ENCODE data around the gene LY6G6F. TPM values are rescaled to one million over a fixed set of nuclear protein-coding genes. Genes with fewer than 3 reads are reported as not detected.

Gene LY6G6F
- total and polyA plus RNA-seq, 2 of the 13 experiments (the other 11 are each of a cell fraction or from before 2014, with no cell fraction given), result not detected

- TF ChIP-seq CSRNP1 (CRISPR knock-in tag; IDR thresholded peaks at IDR 0.05) (peak; percentile 73; the same call in 1 of the 2 replicates), ZNF446 (CRISPR knock-in tag; IDR thresholded peaks at IDR 0.05) (no peak; the same call in none of the 2 replicates), GPN1 (CRISPR knock-in tag; IDR thresholded peaks at IDR 0.05; ENCODE audit: borderline replicate concordance) (no peak), CC2D1A (CRISPR knock-in tag; IDR thresholded peaks at IDR 0.05) (no peak), PAX8 (CRISPR knock-in tag; IDR thresholded peaks at IDR 0.05; ENCODE audit: borderline replicate concordance) (no peak), ZNF17 (CRISPR knock-in tag; IDR thresholded peaks at IDR 0.05) (no peak), BATF2 (CRISPR knock-in tag; IDR thresholded peaks at IDR 0.05) (no peak), ZBTB7A (CRISPR knock-in tag; IDR thresholded peaks at IDR 0.05) (peak; percentile 60; the same call in 1 of the 2 replicates), KDM5A (IDR thresholded peaks at IDR 0.05; ENCODE audit: borderline replicate concordance, low read length) (peak; percentile 35; the same call in 1 of the 2 replicates), MED8 (CRISPR knock-in tag; IDR thresholded peaks at IDR 0.05; ENCODE audit: insufficient replicate concordance) (peak; percentile 71), NFIC (IDR thresholded peaks at IDR 0.05; ENCODE audit: low read length) (no peak), SRY (CRISPR knock-in tag; IDR thresholded peaks at IDR 0.05) (peak; percentile 86; the same call in 1 of the 2 replicates), HMG20B (CRISPR knock-in tag; conservative IDR thresholded peaks at IDR 0.05) (no peak; the same call in 1 of the 2 replicates), YY1 (IDR thresholded peaks at IDR 0.05; ENCODE audit: insufficient read depth, insufficient replicate concordance, low read depth, low read length) (peak; percentile 75), ZMAT3 (CRISPR knock-in tag; conservative IDR thresholded peaks at IDR 0.05) (peak; percentile 82; the same call in 1 of the 2 replicates), TFAP4 (IDR thresholded peaks at IDR 0.05; ENCODE audit: borderline replicate concordance, low read depth) (peak; percentile 79; the same call in 1 of the 2 replicates), FOXO4 (CRISPR knock-in tag; conservative IDR thresholded peaks at IDR 0.05) (0 out of 2 replicates have a peak, but pooled peaks have one; percentile 93), CCAR2 (optimal IDR thresholded peaks at IDR 0.05; ENCODE audit: low read depth, low read length) (no peak), NR1H2 (CRISPR knock-in tag; IDR thresholded peaks at IDR 0.05; ENCODE audit: borderline replicate concordance, low read depth) (peak; percentile 47; the same call in 1 of the 2 replicates), ZNF773 (CRISPR knock-in tag; IDR thresholded peaks at IDR 0.05; ENCODE audit: borderline replicate concordance) (peak; percentile 85; the same call in 1 of the 2 replicates), GLI4 (CRISPR knock-in tag; IDR thresholded peaks at IDR 0.05; ENCODE audit: borderline replicate concordance) (no peak), ZNF749 (CRISPR knock-in tag; IDR thresholded peaks at IDR 0.05; ENCODE audit: borderline replicate concordance) (peak; percentile 68; the same call in 1 of the 2 replicates)
Measured at GRCh38 chr6:31660381-31661261, 46.0 kb upstream of the LY6G6F start, which contains the start of gene C6orf47 (continued).
